HG03565 (cell line): ENCODE results near the gene LRIT2.
"Not testable (repeated sequence)": the region's sequence is repeated elsewhere in the genome, so short reads cannot be mapped to it uniquely, and the experiment has no call there.

ENCODE experiments used
- ATAC-seq: cut with Tn5 transposase; IDR thresholded peaks from one replicate; pipeline ENCODE4 v1.9.1; 2021; ENCODE audit warnings: mild to moderate bottlenecking, moderate library complexity; ENCODE audit not compliant: unreplicated experiment

LRIT2 gene

DNA sequence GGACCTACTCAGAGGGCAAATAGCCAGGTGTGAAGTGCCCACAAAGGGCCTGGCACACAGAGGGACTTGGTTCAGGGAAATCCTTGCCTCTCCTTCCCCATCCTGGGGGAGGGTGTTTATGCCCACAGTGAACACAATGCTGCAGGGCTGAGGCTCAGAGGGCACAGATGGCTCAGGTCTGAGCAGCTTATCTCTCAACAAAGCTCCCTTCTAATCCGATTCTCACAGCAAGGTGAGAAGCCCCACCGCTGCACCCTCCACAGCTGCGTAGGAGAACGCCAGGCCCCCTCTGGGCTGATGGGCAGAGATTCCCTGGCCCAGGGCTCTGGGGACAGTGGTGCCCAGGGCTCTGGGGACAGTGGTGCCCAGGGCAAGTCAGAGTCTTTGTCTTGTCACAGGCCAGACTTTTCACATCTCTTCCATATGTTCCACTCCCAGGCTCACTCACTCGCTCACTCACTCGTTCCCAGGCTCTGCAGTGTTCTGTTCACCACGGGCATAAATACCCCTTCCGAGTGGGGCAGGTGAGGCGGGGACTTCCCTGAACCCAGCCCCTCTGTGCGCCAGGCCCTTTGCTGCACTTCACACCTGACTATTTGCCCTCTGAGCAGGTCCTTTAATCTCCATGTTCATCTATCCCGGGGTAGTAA is 39.7 kb downstream of the LRIT2 start:
- ATAC-seq = no peak

DNA sequence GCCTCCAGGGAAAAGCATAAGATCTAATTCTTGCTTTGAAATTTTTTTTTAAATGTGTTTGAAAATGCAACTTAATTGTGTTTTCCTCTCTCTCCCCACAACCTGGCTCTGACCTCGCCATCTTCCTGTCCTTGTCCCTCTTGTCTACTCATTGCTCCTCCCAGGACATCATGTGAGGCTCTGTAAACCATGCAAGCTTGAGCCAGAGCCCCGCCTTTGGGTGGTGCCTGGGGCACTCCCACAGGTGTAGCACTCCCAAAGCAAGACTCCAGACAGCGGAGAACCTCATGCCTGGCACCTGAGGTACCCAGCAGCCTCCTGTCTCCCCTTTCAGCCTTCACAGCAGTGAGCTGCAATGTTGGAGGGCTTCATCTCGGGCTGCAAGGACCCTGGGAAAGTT is 40.8 kb downstream of the LRIT2 start:
- ATAC-seq = no peak

DNA sequence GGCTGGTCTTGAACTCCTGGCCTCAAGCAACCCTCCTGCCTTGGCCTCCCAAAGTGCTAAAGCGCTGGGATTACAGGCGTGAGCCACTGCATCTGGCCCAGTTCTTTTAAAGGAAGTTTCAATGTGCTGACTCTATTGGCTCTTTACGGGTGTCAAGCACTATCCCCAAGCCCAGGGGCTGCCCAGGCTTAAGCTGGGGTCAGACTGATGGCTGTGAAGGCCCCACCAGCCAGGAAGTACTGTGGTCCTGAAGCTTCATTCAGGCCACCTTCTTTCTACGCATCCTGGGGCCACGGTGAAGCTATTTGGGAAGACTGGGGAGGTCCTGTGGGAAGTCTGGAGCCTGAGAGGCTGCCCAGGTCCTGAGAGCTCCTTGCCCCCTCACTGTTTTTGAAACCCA is 43.7 kb downstream of the LRIT2 start:
- no peak for ATAC-seq

DNA sequence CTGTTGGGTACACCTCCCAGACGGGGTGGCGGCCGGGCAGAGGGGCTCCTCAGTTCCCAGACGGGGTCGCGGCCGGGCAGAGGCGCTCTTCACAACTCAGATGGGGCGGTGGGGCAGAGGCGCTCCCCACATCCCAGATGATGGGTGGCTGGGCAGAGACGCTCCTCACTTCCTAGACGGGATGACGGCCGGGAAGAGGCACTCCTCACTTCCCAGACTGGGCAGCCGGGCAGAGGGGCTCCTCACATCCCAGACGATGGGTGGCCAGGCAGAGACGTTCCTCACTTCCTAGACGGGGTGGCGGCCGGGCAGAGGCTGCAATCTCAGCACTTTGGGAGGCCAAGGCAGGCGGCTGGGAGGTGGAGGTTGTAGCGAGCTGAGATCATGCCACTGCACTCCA is 45.0 kb downstream of the LRIT2 start:
- not testable (repeated sequence) for ATAC-seq

DNA sequence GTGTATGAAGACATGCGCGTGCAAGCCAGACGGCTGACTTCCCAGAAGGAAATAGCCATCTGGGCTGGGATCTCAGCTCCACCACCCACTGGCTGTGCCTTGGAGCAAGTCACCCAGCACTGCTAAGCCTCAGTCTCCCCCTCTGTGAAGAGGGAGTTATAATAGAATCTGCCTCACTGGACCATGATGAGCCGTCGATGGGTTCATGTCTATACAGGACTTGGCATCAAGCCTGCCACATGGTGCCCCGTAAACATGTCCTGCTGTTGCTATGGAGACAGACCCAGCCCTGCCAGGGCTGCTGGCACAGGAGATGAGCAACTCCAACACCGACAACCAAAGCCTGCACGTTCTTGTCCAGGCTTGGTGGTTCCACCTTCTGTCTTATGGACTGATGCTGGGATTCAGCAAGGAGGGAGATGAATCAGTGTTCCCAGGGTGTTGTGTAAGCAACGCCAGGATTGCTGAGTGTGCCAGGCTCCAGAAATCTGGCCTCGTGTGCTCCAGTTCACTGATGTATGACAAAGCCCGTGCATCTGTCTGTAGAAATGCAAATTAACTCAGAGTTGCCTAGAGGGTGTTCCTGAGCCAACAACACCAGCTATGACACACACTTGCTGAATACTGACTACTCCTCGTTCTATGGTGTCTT is 46.2 kb downstream of the LRIT2 start:
- ATAC-seq = peak; percentile 86

DNA sequence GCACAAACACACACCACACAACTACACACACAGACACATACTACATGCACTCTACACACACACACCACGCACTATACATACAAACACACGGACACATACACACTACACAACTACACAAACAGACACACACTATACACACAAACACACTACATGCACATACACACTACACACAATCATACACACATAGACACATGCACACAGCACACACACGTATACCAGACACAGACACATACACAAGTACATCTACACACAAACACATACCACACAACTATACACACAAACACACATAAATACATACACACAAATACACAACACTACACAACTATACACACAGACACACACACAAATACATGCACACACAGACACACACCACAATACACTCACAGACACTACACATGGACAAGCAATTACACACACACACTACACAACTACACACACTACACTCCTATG is 47.2 kb downstream of the LRIT2 start:
- ATAC-seq = no peak

DNA sequence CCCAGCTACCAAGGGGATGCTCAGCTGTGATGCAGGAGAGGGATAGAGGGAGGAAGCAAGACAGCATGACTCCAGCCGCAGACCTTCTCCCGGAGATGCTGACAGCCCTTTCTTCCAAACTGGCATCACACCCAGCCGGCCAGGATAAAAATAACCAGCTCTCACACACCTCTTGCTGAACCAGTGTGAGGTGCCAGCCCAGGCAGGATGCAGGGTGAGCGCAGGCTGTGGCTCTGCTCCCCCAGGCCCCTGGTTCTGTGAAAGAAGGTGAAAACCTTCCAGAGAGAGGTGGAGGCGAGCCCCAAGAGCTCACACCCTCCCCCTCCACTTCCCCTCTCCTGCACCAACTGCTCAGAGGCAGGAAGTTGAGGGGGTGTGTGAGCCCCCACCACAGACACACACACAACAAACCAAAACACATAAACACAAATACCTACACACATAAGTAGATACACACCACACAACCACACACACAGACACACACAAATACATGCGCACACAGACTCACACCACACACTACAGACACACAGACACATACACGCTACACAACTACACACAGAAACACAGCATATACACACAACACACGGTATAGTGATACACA is 47.7 kb downstream of the LRIT2 start:
- ATAC-seq = peak; percentile 37

DNA sequence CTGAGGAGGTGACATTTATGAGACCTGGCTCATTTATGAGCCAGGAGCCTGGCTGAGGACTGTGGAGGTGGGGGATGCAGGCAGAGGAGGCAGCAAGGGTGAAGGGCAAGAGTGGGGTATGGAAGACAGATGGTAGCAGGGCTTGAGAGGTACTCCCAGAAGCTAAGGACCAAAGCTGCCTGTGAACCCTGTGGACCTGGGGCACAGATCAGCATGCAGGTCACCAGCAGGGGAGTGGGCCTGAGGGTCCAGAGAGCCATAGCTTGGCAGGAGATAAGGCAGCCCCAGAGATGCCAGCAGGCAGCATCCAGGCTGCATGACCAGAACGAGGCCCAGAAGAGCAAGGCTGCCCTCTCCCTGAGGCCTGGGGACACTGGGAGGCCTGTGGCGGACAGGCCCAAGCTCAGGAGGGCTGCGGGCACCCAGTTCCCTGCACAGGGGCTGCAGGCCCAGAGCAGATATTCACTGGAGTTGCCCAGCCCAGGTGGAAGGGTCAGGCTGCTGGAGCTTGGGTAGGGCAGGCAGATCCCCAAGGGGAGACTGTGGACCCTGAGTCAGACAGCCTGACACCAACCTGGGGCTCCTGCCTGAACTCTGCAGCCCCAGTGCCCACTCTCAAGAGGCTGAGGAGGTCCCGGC is 48.4 kb downstream of the LRIT2 start:
- no peak for ATAC-seq

DNA sequence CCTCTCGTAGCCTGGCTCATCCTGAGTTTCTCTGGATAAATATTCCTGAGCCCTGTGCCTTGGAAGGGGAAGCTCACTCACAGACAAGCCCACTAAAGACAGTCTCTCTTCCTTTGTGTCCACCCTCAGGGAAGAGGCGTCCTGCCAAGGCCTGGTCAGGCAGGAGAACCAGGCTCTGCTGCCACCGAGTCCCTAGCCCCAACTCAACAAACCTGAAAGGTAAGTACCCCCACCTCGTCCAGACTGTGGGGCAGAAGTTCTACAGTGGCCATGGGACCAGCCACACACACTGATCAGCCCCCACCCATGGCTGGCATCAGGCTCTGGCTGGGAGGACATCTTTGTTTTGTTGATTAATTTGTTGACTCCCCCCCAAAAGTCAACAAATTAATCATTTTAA is 49.0 kb downstream of the LRIT2 start:
- ATAC-seq = no peak

DNA sequence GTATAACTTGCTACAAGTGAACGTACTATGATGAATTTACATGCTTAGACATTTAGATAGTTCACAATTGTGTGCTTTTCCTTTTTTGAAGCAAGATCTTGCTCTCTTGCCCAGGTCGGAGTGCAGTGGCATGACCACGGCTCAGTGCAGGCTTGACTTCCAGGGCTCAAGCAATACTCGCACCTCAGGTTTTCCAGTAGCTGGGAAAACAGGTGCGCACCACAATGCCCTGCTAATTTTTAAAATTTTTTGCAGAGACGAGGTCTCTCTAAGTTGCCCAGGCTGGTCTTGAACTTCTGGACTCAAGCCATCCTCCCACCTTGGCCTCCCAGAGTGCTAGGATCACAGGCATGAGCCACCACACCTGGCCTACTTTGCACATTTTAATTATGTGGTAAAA is 49.9 kb downstream of the LRIT2 start:
- ATAC-seq = no peak

DNA sequence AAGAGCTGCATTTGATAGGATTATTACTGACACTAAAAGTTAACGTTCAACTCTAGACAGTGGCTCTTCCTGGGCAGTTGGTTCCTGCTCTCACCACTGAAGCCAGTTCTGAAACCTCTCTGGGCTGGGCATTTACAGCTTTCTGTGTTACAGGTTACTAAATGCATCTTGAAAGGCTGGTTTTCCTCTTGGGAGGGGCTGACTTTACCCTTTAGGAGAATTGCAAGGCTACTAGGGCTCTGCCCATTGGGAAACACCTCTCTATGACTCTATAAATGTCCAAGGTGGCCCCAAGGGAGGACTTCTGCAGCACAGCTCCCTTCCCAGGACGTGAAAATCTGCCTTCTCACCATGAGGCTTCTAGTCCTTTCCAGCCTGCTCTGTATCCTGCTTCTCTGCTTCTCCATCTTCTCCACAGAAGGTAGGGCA is 51.8 kb downstream of the LRIT2 start, which contains the start of gene GPR15LG:
Gene GPR15LG, plus strand, starts transcription at position 301 of the 429 bp plus-strand sequence. Its CDS starts 51 bp downstream, at position 352.
- no peak for ATAC-seq

DNA sequence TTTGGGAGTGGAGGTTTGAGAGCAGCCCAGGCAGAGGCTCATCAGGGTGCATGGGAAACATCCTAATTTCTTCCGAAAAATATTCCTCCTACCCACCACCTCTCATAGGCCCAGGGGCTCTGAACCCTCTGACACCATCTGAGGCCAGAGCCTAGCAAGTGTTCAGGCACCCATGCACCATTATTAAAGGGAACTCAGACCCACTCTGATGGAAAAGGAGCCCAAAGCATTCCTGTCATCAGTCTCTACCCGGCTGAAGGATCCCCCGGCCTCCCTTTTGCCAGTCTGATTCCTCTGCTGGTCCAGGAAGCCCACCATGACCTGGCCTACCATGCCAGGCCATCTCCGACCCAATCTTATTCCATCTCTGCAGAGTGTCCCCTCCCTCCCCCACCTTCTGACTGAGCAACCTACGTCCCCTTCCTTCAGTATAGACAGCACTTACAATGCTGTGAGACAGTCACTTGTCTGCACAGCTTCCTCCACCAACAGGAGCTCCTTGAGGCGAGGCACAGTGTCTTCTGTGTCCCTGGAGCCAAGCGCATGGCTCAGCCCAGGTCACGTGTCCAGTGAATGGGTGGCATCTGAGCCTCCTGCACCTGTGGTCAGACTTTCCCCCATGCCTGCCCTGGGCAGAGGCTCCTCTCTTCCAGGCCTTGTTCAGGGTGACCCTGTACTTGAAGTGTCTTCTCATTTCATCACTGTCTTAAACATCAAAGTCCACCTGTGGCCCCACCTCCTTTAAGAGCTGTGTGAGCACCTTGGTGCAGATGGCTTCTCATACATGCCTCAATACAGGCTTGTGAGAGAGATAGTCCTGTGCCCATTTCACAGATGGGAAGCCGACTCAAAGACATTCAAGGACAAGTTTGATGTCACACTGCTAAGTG is 52.6 kb downstream of the LRIT2 start:
- ATAC-seq = peak; percentile 30

DNA sequence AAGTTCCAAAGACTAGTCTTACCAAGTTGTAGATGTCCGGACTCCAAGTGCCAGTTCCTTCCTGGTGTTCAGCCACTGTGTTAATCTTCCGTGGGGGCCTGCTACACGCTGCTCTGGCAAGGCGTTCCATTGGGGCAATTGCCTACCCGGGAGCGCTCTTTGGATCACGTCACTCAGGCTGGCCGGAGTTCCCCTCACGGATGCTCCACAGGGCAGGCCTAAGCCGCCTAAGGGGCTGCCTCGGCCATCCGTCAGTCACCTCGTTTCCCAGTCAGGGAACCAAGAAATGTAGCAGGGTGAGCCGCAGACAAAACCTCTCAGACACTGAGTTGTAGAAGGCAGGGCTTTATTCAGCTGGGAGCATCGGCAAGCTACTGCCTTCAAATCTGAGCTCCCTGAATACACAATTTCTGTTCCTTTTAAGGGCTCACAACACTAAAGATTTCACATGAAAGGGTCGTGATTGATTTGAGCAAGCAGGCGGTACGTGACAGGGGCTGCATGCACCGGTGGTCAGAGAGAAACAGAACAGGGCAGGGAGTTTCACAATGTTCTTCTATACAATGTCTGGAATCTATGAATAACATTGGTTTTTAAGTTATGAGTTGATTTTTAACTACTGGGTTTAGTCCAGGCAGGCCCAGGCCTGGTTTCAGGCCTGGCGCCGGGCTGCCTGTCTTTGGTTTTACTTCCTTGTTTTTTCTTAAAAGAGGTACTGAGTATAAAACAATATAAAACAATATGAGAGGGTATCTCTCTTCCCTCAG is 53.5 kb downstream of the LRIT2 start:
- peak; percentile 31 for ATAC-seq

DNA sequence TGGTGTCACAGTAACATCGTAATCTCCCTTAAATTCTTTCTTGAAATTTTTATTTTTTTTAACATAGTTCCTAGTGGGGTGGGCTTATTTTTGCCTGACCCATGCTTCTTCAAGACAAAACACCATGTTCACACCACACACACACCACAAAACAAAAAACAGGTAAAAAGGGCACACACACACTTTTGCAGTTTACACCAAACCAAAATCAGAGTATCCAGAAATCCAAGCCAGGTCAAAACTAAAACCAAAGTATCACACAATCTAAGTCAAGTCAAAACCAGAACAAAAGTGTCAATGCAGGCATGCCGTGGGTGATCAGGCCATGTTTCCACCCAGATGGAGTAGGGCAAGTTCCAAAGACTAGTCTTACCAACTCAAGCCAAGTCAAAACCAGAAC is 54.1 kb downstream of the LRIT2 start:
- not testable (repeated sequence) for ATAC-seq
